Glomerular endothelial cell (primary cell): ENCODE results near the gene TMEM128. TPM values are rescaled to one million over a fixed set of nuclear protein-coding genes. Genes with fewer than 3 reads are reported as not detected.
"Not testable (repeated sequence)": the region's sequence is repeated elsewhere in the genome, so short reads cannot be mapped to it uniquely, and the experiment has no call there.

Source experiments
- DNase-seq: peaks from one replicate; pipeline ENCODE4 v3.0.0-alpha.2; 2011; ENCODE audit warnings: low read depth, low spot score; ENCODE audit errors: extremely low read depth
- total RNA-seq: library from RNA; depleted of rRNA; stranded (reverse); fragments of >200 nt; gene quantifications from 2 replicates; pipeline ENCODE4 v1.2.3, GENCODE V29; 2015

The TMEM128 gene
- total RNA-seq, 1 donor from 2014 or later: 11.1 TPM

GRCh38 chr4:4257705-4258104, 9.7 kb upstream of the TMEM128 start:
- not testable (repeated sequence) for DNase-seq

GRCh38 chr4:4256799-4257198, 8.8 kb upstream of the TMEM128 start:
- no peak for DNase-seq

GRCh38 chr4:4254666-4255065, 6.6 kb upstream of the TMEM128 start:
- DNase-seq: no peak

GRCh38 chr4:4254199-4254598, 6.2 kb upstream of the TMEM128 start:
- DNase-seq: no peak

- no peak for DNase-seq
Measured at GRCh38 chr4:4249866-4250265, 1.8 kb upstream of the TMEM128 start.

- not testable (repeated sequence) for DNase-seq
Measured at GRCh38 chr4:4249342-4249741, 1.3 kb upstream of the TMEM128 start.

GRCh38 chr4:4248885-4249203, 821 bp upstream of the TMEM128 start:
- DNase-seq: no peak

GRCh38 chr4:4247696-4248028, 361 bp downstream of the TMEM128 start:
- DNase-seq: no peak

GRCh38 chr4:4245172-4245571, 2.9 kb downstream of the TMEM128 start:
- no peak for DNase-seq

- DNase-seq: not testable (repeated sequence)
Measured at GRCh38 chr4:4239551-4239950, 8.5 kb downstream of the TMEM128 start.

GRCh38 chr4:4233610-4234009, 14.4 kb downstream of the TMEM128 start:
- DNase-seq: no peak

GRCh38 chr4:4228356-4228668, 19.7 kb downstream of the TMEM128 start:
- DNase-seq: no peak

- no peak for DNase-seq
Measured at GRCh38 chr4:4227510-4228355, 20.3 kb downstream of the TMEM128 start.

GRCh38 chr4:4226606-4227438, 21.2 kb downstream of the TMEM128 start, which contains the start of gene OTOP1:
TSS of gene OTOP1 (minus strand) at chr4:4226929. CDS start at chr4:4226864, 65 bp downstream.
- DNase-seq: no peak

GRCh38 chr4:4225915-4226605, 22.0 kb downstream of the TMEM128 start:
- no peak for DNase-seq

GRCh38 chr4:4217113-4217512, 30.9 kb downstream of the TMEM128 start:
- DNase-seq: no peak

GRCh38 chr4:4216648-4217047, 31.4 kb downstream of the TMEM128 start:
- no peak for DNase-seq

- not testable (repeated sequence) for DNase-seq
Measured at GRCh38 chr4:4213674-4214073, 34.3 kb downstream of the TMEM128 start.

GRCh38 chr4:4206204-4206603, 41.8 kb downstream of the TMEM128 start:
- no peak for DNase-seq

- DNase-seq: no peak
Measured at GRCh38 chr4:4204401-4204745, 43.6 kb downstream of the TMEM128 start.

- no peak for DNase-seq
Measured at GRCh38 chr4:4203688-4204400, 44.2 kb downstream of the TMEM128 start.
